ENCODE results near the gene CATSPERD. TPM values are rescaled to one million over a fixed set of nuclear protein-coding genes. Genes with fewer than 3 reads are reported as not detected.

The CATSPERD gene
- total and polyA plus RNA-seq, 9 of the 15 experiments (the other 6 are each of a cell fraction or from before 2014, with no cell fraction given) = not detected

DNA sequence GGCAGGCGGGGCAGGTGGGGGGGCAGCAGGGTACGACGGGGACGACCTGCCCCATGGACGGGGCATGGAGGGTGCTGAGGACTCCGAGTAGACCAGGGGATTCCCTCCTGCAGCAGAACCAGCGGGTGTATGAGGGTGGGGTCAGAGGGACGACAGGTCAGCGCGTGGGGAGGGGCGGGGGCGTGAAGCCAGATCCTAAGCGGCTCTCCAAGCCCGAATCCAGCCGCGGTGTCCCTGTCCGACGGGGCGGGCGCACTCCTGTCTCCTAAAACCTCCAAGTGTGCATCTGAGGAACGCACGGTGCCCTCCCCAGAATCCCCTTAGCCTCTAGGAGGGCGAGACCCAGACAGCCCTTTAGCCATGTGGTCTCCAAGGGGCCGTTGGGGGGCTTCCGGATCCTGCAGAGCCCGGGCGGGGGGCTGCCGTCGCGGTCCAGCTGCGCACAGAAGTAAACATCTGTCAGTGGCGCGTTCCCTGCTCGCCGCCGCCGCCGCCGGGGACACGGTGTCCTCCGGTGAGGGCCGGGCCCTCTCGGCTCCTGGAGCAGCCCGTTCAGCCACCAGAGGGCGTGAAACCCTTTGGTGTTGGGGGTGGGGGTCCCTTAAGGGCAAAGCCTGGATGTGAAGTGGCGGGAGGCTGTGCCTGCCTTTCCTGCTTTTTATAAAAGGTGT lies 85.2 kb downstream of the CATSPERD start (continued):
- peak; percentile 77 for TF ChIP-seq REST (IDR thresholded peaks at IDR 0.05; ENCODE audit: borderline replicate concordance)
- no peak for TF ChIP-seq REST (CRISPR knock-in tag; IDR thresholded peaks at IDR 0.05; ENCODE audit: low read depth)
- TF ChIP-seq WHSC1 (IDR thresholded peaks at IDR 0.05; ENCODE audit: low read length) = no peak
- no peak for TF ChIP-seq TCF7 (IDR thresholded peaks at IDR 0.05; ENCODE audit: borderline replicate concordance)
- TF ChIP-seq MYNN (IDR thresholded peaks at IDR 0.05) = no peak
- TF ChIP-seq MYNN (CRISPR knock-in tag; IDR thresholded peaks at IDR 0.05) = no peak
- TF ChIP-seq MAZ (CRISPR knock-in tag; conservative IDR thresholded peaks at IDR 0.05 in 1 of 2, IDR thresholded peaks at IDR 0.05 in 1 of 2) = peak in 1 of 2 experiments; percentile 96
- TF ChIP-seq ZNF395 (CRISPR knock-in tag; IDR thresholded peaks at IDR 0.05) = no peak
- TF ChIP-seq HLTF (IDR thresholded peaks at IDR 0.05) = no peak
- TF ChIP-seq ARID3B (CRISPR knock-in tag; IDR thresholded peaks at IDR 0.05; ENCODE audit: borderline replicate concordance) = no peak
- no peak for TF ChIP-seq MED1 (CRISPR knock-in tag; IDR thresholded peaks at IDR 0.05; ENCODE audit: borderline replicate concordance)
- no peak for TF ChIP-seq ZNF197 (CRISPR knock-in tag; IDR thresholded peaks at IDR 0.05; ENCODE audit: low read depth)
- TF ChIP-seq TAL1 (IDR thresholded peaks at IDR 0.05) = no peak
- TF ChIP-seq BCOR (IDR thresholded peaks at IDR 0.05) = no peak
- peak; percentile 19 for TF ChIP-seq TAF1 (IDR thresholded peaks at IDR 0.05; ENCODE audit: control insufficient read depth, extremely low read depth, insufficient read depth, low read length, severe bottlenecking)
- TF ChIP-seq ZBTB1 (CRISPR knock-in tag; IDR thresholded peaks at IDR 0.05; ENCODE audit: borderline replicate concordance, low read depth) = no peak
- TF ChIP-seq EGR1 (conservative IDR thresholded peaks at IDR 0.05) = peak; percentile 57; the same call in 1 of the 2 replicates
- peak; percentile 60; the same call in 1 of the 2 replicates for TF ChIP-seq TOE1 (IDR thresholded peaks at IDR 0.05; ENCODE audit: borderline replicate concordance)
- no peak for TF ChIP-seq TOE1 (CRISPR knock-in tag; IDR thresholded peaks at IDR 0.05; ENCODE audit: borderline replicate concordance, low read depth)

Data from K562 (cell line).